ENCODE results near the gene TRIM33. TPM values are rescaled to one million over a fixed set of nuclear protein-coding genes. Genes with fewer than 3 reads are reported as not detected.

TRIM33 gene
- total and polyA plus RNA-seq, 2 experiments from 2014 or later, result 50.3 to 51.1 TPM

GRCh38 chr1:114479134-114479533 is 31.9 kb downstream of the TRIM33 start (continued):
- TF ChIP-seq EZH2 (IDR thresholded peaks at IDR 0.05; ENCODE audit: low read depth, unreplicated experiment) (no peak), ZNF114 (CRISPR knock-in tag; IDR thresholded peaks at IDR 0.05) (no peak), JUNB (IDR thresholded peaks at IDR 0.05; ENCODE audit: unreplicated experiment) (no peak)

DNA sequence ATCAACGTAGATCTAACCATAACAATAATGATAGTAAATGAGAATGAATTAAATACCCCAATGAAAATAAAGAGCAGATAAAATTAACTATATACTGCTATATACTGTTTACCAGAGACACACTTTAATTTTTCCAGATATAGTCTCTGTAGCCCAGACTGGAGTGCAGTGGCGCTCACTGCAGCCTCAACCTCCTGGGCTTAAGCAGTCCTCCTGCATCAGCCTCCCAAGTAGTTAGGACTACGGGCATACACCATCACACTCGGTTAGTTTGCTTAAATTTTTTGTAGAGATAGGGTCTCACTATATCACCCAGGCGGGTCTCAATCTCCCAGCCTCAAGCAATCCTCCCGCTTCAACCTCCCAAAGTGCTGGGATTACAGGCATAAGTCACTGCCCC is 37.2 kb downstream of the TRIM33 start:
- peaks cover 5% of the 10 kb centered on the region for H3K27me3 Mint-ChIP-seq (ENCODE audit: insufficient read depth, low read depth, poor library complexity)
- peaks cover 13% of the 10 kb centered on the region for H3K36me3 Mint-ChIP-seq (ENCODE audit: low read depth)
- H3K4me1 ChIP-seq (ENCODE audit: insufficient read depth), result peaks cover 12% of the 10 kb centered on the region
- ATAC-seq (no peak), DNase-seq (ENCODE audit: low spot score) (no peak)
- TF ChIP-seq ZNF114 (CRISPR knock-in tag; IDR thresholded peaks at IDR 0.05), result no peak
- TF ChIP-seq NANOG (IDR thresholded peaks at IDR 0.05; ENCODE audit: borderline replicate concordance), result no peak
- TF ChIP-seq EZH2 (IDR thresholded peaks at IDR 0.05; ENCODE audit: low read depth, unreplicated experiment), result no peak
- TF ChIP-seq, protein P1, sequence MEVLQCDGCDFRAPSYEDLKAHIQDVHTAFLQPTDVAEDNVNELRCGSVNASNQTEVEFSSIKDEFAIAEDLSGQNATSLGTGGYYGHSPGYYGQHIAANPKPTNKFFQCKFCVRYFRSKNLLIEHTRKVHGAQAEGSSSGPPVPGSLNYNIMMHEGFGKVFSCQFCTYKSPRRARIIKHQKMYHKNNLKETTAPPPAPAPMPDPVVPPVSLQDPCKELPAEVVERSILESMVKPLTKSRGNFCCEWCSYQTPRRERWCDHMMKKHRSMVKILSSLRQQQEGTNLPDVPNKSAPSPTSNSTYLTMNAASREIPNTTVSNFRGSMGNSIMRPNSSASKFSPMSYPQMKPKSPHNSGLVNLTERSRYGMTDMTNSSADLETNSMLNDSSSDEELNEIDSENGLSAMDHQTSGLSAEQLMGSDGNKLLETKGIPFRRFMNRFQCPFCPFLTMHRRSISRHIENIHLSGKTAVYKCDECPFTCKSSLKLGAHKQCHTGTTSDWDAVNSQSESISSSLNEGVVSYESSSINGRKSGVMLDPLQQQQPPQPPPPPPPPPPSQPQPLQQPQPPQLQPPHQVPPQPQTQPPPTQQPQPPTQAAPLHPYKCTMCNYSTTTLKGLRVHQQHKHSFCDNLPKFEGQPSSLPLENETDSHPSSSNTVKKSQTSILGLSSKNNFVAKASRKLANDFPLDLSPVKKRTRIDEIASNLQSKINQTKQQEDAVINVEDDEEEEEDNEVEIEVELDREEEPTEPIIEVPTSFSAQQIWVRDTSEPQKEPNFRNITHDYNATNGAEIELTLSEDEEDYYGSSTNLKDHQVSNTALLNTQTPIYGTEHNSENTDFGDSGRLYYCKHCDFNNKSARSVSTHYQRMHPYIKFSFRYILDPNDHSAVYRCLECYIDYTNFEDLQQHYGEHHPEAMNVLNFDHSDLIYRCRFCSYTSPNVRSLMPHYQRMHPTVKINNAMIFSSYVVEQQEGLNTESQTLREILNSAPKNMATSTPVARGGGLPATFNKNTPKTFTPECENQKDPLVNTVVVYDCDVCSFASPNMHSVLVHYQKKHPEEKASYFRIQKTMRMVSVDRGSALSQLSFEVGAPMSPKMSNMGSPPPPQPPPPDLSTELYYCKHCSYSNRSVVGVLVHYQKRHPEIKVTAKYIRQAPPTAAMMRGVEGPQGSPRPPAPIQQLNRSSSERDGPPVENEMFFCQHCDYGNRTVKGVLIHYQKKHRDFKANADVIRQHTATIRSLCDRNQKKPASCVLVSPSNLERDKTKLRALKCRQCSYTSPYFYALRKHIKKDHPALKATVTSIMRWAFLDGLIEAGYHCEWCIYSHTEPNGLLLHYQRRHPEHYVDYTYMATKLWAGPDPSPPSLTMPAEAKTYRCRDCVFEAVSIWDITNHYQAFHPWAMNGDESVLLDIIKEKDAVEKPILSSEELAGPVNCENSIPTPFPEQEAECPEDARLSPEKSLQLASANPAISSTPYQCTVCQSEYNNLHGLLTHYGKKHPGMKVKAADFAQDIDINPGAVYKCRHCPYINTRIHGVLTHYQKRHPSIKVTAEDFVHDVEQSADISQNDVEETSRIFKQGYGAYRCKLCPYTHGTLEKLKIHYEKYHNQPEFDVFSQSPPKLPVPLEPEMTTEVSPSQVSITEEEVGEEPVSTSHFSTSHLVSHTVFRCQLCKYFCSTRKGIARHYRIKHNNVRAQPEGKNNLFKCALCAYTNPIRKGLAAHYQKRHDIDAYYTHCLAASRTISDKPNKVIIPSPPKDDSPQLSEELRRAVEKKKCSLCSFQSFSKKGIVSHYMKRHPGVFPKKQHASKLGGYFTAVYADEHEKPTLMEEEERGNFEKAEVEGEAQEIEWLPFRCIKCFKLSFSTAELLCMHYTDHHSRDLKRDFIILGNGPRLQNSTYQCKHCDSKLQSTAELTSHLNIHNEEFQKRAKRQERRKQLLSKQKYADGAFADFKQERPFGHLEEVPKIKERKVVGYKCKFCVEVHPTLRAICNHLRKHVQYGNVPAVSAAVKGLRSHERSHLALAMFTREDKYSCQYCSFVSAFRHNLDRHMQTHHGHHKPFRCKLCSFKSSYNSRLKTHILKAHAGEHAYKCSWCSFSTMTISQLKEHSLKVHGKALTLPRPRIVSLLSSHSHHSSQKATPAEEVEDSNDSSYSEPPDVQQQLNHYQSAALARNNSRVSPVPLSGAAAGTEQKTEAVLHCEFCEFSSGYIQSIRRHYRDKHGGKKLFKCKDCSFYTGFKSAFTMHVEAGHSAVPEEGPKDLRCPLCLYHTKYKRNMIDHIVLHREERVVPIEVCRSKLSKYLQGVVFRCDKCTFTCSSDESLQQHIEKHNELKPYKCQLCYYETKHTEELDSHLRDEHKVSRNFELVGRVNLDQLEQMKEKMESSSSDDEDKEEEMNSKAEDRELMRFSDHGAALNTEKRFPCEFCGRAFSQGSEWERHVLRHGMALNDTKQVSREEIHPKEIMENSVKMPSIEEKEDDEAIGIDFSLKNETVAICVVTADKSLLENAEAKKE (CRISPR knock-in tag; IDR thresholded peaks at IDR 0.05), result no peak
- TF ChIP-seq CTCF (conservative IDR thresholded peaks at IDR 0.05; ENCODE audit: low read depth in 2 of 2), result no peak
- TF ChIP-seq CREB1 (CRISPR knock-in tag; IDR thresholded peaks at IDR 0.05; ENCODE audit: low read depth), result no peak
- TF ChIP-seq REST (IDR thresholded peaks at IDR 0.05; ENCODE audit: unreplicated experiment), result no peak
- no peak for TF ChIP-seq ZNF331 (CRISPR knock-in tag; IDR thresholded peaks at IDR 0.05; ENCODE audit: low read depth)
- no peak for TF ChIP-seq EZH2phosphoT487 (IDR thresholded peaks at IDR 0.05; ENCODE audit: unreplicated experiment)
- TF ChIP-seq POLR2AphosphoS5 (IDR thresholded peaks at IDR 0.05; ENCODE audit: low read depth), result no peak
- peaks cover 100% of the 10 kb centered on the region for H3K79me2 ChIP-seq (replicated peaks; ENCODE audit: insufficient read depth)
- no peak overlapping the region for H2AFZ ChIP-seq
- H3K9me3 Mint-ChIP-seq, result peaks cover 3% of the 10 kb centered on the region; the same call in 2 of the 3 replicates
- no peaks in the 10 kb centered on the region for H3K27me3 ChIP-seq (ENCODE audit: insufficient read depth)
- H3F3A ChIP-seq (replicated peaks; ENCODE audit: low read depth), result no peaks in the 10 kb centered on the region
- H3K9me2 ChIP-seq (ENCODE audit: insufficient read depth), result no peaks in the 10 kb centered on the region
- H3K4me3 ChIP-seq, result no peak overlapping the region
- no peak overlapping the region for H3K4me3 Mint-ChIP-seq
- H3K4me2 ChIP-seq, result no peak overlapping the region
- no peaks in the 10 kb centered on the region for H3K36me3 ChIP-seq (ENCODE audit: insufficient read depth)
- peaks cover 15% of the 10 kb centered on the region for H3K4me1 Mint-ChIP-seq
- H4K20me1 ChIP-seq (replicated peaks; ENCODE audit: insufficient read depth), result peaks cover 11% of the 10 kb centered on the region
- no peak overlapping the region for H3K27ac ChIP-seq (ENCODE audit: low read depth)
- H3K27ac Mint-ChIP-seq, result no peak overlapping the region; the same call in 1 of the 2 replicates

All from GM23338 (cell line).